Lower lobe of right lung (tissue), 2 donors: ENCODE measurements around the gene CFB. TPM values are rescaled to one million over a fixed set of nuclear protein-coding genes. Genes with fewer than 3 reads are reported as not detected.

Source experiments
- ATAC-seq, 2 donors: fragments of 200-7000 bp; cut with Tn5 transposase; one replicate each; pipeline ENCODE4 v1.9.1; 2020 to 2022; ENCODE audit warnings: mild to moderate bottlenecking in 2 of 2, moderate library complexity in 2 of 2
- DNase-seq: peaks from one replicate; pipeline ENCODE4 v3.0.0-alpha.2; 2020
- H3K27ac ChIP-seq: fragments of 200-600 bp; one replicate; pipeline ENCODE4 v1.8.0; 2022
- H3K27me3 ChIP-seq: fragments of 200-600 bp; one replicate; pipeline ENCODE4 v1.8.0; 2022; ENCODE audit warnings: low read depth
- H3K36me3 ChIP-seq: fragments of 200-600 bp; one replicate; pipeline ENCODE4 v1.8.0; 2022; ENCODE audit warnings: mild to moderate bottlenecking
- H3K4me1 ChIP-seq: fragments of 200-600 bp; one replicate; pipeline ENCODE4 v1.8.0; 2022
- H3K4me3 ChIP-seq: fragments of 200-600 bp; one replicate; pipeline ENCODE4 v1.8.0; 2022; ENCODE audit warnings: mild to moderate bottlenecking
- H3K9me3 ChIP-seq: fragments of 200-600 bp; one replicate; pipeline ENCODE4 v1.8.0; 2022
- intact Hi-C: fragments of 100-400 bp; cut with DNase I; formaldehyde crosslinking; loops from one replicate; pipeline ENCODE4 v1.11.0; 2022
- total RNA-seq: library from RNA; stranded (reverse); fragmentation: NEBNext Ultra II Directional; extraction: Animal tissue kit (Norgen Biotek cat#: 25700); gene quantifications from one replicate; pipeline ENCODE4 v1.2.1, GENCODE V29; 2021
- TF ChIP-seq, protein P1 (sequence below): fragments of 200-600 bp; IDR thresholded peaks from one replicate; pipeline ENCODE4 v1.8.0; 2022; ENCODE audit warnings: antibody characterized with exemption, mild to moderate bottlenecking
- donor health status: DM: no; HTN: yes; CAD: no; lungs with severe emphysema.

The CFB gene
- total RNA-seq, 1 donor from 2014 or later = 85.6 TPM

DNA sequence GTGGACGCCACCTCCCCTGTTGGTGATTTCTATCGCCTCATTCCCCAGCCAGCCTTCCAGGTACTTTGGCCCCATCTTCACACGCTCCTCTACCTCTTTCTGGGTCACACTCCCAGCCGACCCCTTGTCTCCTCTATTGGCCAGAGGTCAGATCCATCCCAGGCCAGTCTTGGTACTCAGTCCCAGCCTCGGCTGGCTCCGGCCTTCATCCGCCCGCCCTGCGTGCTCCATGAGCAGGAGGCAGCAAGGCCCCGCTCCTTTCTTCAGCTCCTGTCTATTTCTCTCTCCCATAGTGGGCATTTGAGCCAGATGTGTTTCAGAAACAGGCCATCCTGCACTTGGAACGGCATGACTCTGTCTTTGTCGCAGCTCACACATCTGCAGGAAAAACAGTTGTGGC, 15.7 kb downstream of the CFB start:
- H3K36me3 ChIP-seq = peaks cover 74% of the 10 kb centered on the region
- no peak for DNase-seq
- TF ChIP-seq, protein P1, sequence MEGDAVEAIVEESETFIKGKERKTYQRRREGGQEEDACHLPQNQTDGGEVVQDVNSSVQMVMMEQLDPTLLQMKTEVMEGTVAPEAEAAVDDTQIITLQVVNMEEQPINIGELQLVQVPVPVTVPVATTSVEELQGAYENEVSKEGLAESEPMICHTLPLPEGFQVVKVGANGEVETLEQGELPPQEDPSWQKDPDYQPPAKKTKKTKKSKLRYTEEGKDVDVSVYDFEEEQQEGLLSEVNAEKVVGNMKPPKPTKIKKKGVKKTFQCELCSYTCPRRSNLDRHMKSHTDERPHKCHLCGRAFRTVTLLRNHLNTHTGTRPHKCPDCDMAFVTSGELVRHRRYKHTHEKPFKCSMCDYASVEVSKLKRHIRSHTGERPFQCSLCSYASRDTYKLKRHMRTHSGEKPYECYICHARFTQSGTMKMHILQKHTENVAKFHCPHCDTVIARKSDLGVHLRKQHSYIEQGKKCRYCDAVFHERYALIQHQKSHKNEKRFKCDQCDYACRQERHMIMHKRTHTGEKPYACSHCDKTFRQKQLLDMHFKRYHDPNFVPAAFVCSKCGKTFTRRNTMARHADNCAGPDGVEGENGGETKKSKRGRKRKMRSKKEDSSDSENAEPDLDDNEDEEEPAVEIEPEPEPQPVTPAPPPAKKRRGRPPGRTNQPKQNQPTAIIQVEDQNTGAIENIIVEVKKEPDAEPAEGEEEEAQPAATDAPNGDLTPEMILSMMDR = no peak
- no peak overlapping the region for H3K27ac ChIP-seq
- ATAC-seq = no peak
- no peaks in the 10 kb centered on the region for H3K9me3 ChIP-seq
- no peaks in the 10 kb centered on the region for H3K27me3 ChIP-seq
- H3K4me1 ChIP-seq = peaks cover 25% of the 10 kb centered on the region
- intact Hi-C loops = no loop called here
- H3K4me3 ChIP-seq = no peak overlapping the region

- Histone ChIP-seq H3K27ac (no peak overlapping the region), H3K9me3 (no peaks in the 10 kb centered on the region), H3K36me3 (peaks cover 90% of the 10 kb centered on the region), H3K4me3 (no peak overlapping the region), H3K27me3 (no peaks in the 10 kb centered on the region), H3K4me1 (peaks cover 11% of the 10 kb centered on the region)
- ATAC-seq (no peak), DNase-seq (no peak)
- TF ChIP-seq, protein P1 = no peak
- intact Hi-C loops = no loop called here
Observed at GRCh38 chr6:31963921-31964320, 18.0 kb downstream of the CFB start.

DNA sequence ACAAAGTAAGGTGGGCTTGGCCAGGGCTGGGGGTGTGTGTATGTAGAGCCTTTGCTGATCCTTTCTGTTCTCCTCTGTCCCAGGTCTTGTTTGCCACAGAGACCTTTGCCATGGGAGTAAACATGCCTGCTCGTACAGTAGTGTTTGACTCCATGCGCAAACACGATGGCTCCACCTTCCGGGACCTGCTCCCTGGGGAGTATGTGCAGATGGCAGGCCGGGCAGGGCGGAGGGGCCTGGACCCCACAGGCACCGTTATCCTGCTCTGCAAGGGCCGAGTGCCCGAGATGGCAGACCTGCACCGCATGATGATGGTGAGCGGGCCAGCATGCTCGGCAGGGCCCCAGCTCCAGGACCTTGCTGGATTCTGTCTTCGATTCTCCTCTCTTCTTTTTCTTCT, 19.8 kb downstream of the CFB start:
- no peak for ATAC-seq
- TF ChIP-seq, protein P1 = no peak
- Histone ChIP-seq H3K36me3 (peaks cover 98% of the 10 kb centered on the region), H3K9me3 (no peaks in the 10 kb centered on the region), H3K27me3 (no peaks in the 10 kb centered on the region), H3K27ac (no peak overlapping the region), H3K4me3 (no peak overlapping the region), H3K4me1 (peaks cover 6% of the 10 kb centered on the region)
- DNase-seq = no peak
- intact Hi-C loops = no loop called here

DNA sequence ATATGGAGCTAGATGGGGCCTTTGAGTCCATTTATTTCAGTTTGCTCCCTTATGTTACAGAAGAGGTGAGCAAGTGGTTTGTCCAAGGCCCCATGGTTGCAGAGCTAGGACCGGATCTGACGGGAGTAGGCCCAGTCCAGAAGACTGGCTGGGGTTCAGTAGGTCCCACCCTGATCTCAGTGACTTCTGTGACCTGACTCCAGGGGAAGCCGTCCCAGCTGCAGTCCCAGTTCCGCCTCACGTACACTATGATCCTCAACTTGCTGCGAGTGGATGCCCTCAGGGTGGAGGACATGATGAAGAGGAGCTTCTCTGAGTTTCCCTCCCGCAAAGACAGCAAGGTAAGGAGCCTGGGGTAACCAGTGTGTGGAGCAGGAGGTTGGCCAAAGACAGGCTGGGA, 20.6 kb downstream of the CFB start:
- ATAC-seq (no peak), DNase-seq (no peak)
- peaks cover 14% of the 10 kb centered on the region for H3K4me1 ChIP-seq
- intact Hi-C loops = no loop called here
- no peak overlapping the region for H3K27ac ChIP-seq
- H3K4me3 ChIP-seq = no peak overlapping the region
- peaks cover 93% of the 10 kb centered on the region for H3K36me3 ChIP-seq
- no peaks in the 10 kb centered on the region for H3K9me3 ChIP-seq
- no peaks in the 10 kb centered on the region for H3K27me3 ChIP-seq
- TF ChIP-seq, protein P1 = no peak

DNA sequence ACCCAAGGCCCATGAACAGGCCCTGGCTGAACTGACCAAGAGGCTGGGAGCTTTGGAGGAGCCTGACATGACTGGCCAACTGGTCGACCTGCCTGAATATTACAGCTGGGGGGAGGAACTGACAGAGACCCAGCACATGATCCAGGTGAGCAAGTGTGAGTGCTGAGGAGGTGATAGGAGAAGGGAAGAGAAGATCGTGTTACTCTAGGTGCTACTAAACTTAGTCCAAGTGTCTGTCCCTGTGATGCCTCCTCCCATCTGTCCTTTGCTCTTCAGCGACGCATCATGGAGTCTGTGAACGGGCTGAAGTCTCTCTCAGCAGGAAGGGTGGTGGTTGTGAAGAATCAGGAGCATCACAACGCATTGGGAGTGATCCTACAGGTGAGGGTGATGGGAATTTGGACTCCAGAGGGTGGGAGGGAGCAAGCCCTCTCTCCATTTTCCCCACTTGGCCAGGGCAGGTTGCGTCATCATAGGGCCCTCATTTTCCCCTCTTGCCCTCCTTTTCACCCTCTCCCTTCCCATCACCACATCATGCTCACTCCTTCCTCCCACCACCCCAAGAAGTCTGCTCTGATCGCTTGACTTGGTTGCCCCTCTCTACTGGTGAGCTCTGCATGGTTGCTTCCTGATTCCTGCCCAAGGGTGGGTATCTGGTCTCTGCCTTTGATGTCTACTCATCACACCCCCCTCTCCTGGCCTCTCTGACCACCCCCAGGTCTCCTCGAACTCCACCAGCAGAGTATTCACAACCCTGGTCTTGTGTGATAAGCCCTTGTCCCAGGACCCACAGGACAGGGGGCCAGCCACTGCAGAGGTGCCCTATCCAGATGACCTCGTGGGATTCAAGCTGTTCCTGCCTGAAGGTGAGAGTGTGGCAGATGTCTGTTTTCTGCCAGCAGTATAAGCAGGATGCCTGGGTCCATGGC, 21.4 kb downstream of the CFB start:
- Histone ChIP-seq H3K4me3 (no peak overlapping the region), H3K4me1 (peaks cover 14% of the 10 kb centered on the region), H3K27me3 (no peaks in the 10 kb centered on the region), H3K36me3 (peaks cover 86% of the 10 kb centered on the region), H3K9me3 (no peaks in the 10 kb centered on the region), H3K27ac (no peak overlapping the region)
- intact Hi-C loops = no loop called here
- ATAC-seq (no peak), DNase-seq (no peak)
- TF ChIP-seq, protein P1 = no peak
